Esophagus muscularis mucosa (tissue), 4 donors: ENCODE data around the gene CYBRD1.

ENCODE experiments used
- EP300 ChIP-seq: sonication (generic); formaldehyde crosslinking; IDR thresholded peaks from one replicate; pipeline ENCODE4 v1.6.1; 2017; ENCODE audit warnings: antibody characterized with exemption
- POLR2A ChIP-seq: fragments of 450-650 bp; IDR thresholded peaks from one replicate; pipeline ENCODE4 v1.6.1; 2017; ENCODE audit warnings: antibody characterized with exemption, moderate library complexity, mild to moderate bottlenecking, low read depth
- POLR2AphosphoS5 ChIP-seq, 2 donors: sonication (generic); formaldehyde crosslinking; IDR thresholded peaks; one replicate each; pipeline ENCODE4 v1.6.1; 2017; ENCODE audit warnings: antibody characterized with exemption in 2 of 2
- TF ChIP-seq, protein P1 (sequence below), 3 experiments: fragments of 200-600 bp in 2 of 3; fragments of 450-650 bp in 1 of 3; sonication (generic) in 2 of 3; IDR thresholded peaks; one replicate each; pipeline ENCODE4 v1.5.1; 2017 to 2019; ENCODE audit warnings: antibody characterized with exemption in 3 of 3, mild to moderate bottlenecking in 2 of 3, moderate library complexity in 1 of 3

- TF ChIP-seq EP300 (no peak), POLR2AphosphoS5 (IDR thresholded peaks at IDR 0.05) (no peak), POLR2A (no peak)
- TF ChIP-seq, protein P1, sequence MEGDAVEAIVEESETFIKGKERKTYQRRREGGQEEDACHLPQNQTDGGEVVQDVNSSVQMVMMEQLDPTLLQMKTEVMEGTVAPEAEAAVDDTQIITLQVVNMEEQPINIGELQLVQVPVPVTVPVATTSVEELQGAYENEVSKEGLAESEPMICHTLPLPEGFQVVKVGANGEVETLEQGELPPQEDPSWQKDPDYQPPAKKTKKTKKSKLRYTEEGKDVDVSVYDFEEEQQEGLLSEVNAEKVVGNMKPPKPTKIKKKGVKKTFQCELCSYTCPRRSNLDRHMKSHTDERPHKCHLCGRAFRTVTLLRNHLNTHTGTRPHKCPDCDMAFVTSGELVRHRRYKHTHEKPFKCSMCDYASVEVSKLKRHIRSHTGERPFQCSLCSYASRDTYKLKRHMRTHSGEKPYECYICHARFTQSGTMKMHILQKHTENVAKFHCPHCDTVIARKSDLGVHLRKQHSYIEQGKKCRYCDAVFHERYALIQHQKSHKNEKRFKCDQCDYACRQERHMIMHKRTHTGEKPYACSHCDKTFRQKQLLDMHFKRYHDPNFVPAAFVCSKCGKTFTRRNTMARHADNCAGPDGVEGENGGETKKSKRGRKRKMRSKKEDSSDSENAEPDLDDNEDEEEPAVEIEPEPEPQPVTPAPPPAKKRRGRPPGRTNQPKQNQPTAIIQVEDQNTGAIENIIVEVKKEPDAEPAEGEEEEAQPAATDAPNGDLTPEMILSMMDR (IDR thresholded peaks at IDR 0.05): no peak
These were observed 768 bp upstream of the CYBRD1 start for GRCh38 chr2:171521361-171522051.
